NCI-H510A treated with DMSO at 0.1 percent for 48 hours (cell line): ENCODE data around the gene MCAT.
"Not testable (repeated sequence)": the region's sequence is repeated elsewhere in the genome, so short reads cannot be mapped to it uniquely, and the experiment has no call there.

ENCODE experiments used
- DNase-seq: peaks from one replicate; lab custom pipeline; 2025; lab: John Stamatoyannopoulos, UW

Gene MCAT

GRCh38 chr22:43127166-43127908 is 15.9 kb downstream of the MCAT start:
- DNase-seq = no peak

- DNase-seq = no peak
Observed at GRCh38 chr22:43126501-43127165, 16.6 kb downstream of the MCAT start.

- DNase-seq = no peak
Observed at GRCh38 chr22:43118953-43119458, 24.2 kb downstream of the MCAT start.

- DNase-seq = no peak
Observed at GRCh38 chr22:43118024-43118849, 25.0 kb downstream of the MCAT start.

- DNase-seq = no peak
Observed at GRCh38 chr22:43116932-43117331, 26.3 kb downstream of the MCAT start.

- peak; percentile 35 for DNase-seq
Observed at GRCh38 chr22:43114958-43115357, 28.2 kb downstream of the MCAT start.

GRCh38 chr22:43113526-43114251 is 29.5 kb downstream of the MCAT start:
- peak; percentile 19 for DNase-seq

GRCh38 chr22:43110927-43111623 is 32.1 kb downstream of the MCAT start:
- DNase-seq = no peak

- DNase-seq = peak; percentile 27
Observed at GRCh38 chr22:43110444-43110926, 32.7 kb downstream of the MCAT start, which contains the start of gene BIK. Gene BIK, plus strand, starts transcription at chr22:43110750. Its CDS starts 13,273 bp downstream, at chr22:43124023.

GRCh38 chr22:43109921-43110443 is 33.2 kb downstream of the MCAT start:
- DNase-seq = no peak

- DNase-seq = no peak
Observed at GRCh38 chr22:43109511-43109910, 33.7 kb downstream of the MCAT start.

- no peak for DNase-seq
Observed at GRCh38 chr22:43106302-43106701, 36.9 kb downstream of the MCAT start.

GRCh38 chr22:43104950-43105349 is 38.2 kb downstream of the MCAT start:
- not testable (repeated sequence) for DNase-seq

- DNase-seq = peak; percentile 47
Observed at GRCh38 chr22:43104056-43104625, 39.1 kb downstream of the MCAT start.

- no peak for DNase-seq
Observed at GRCh38 chr22:43101306-43101705, 41.9 kb downstream of the MCAT start.

GRCh38 chr22:43100225-43100624 is 43.0 kb downstream of the MCAT start:
- no peak for DNase-seq

GRCh38 chr22:43099095-43099494 is 44.1 kb downstream of the MCAT start:
- no peak for DNase-seq

- DNase-seq = no peak
Observed at GRCh38 chr22:43098356-43098755, 44.8 kb downstream of the MCAT start.

GRCh38 chr22:43096420-43096819 is 46.8 kb downstream of the MCAT start:
- no peak for DNase-seq

- DNase-seq = no peak
Observed at GRCh38 chr22:43094551-43094950, 48.6 kb downstream of the MCAT start.
